DMS79 (cell line): Measurements from ENCODE around the gene MAP2K2.

Source experiments
- DNase-seq: peaks from one replicate; lab custom pipeline; 2025; lab: John Stamatoyannopoulos, UW

Gene MAP2K2

GRCh38 chr19:4077800-4078684 lies 45.9 kb downstream of the MAP2K2 start:
- no peak for DNase-seq

- DNase-seq: no peak
Measured at GRCh38 chr19:4077007-4077374, 46.9 kb downstream of the MAP2K2 start.

GRCh38 chr19:4075373-4075772 lies 48.5 kb downstream of the MAP2K2 start:
- no peak for DNase-seq

GRCh38 chr19:4071610-4072009 lies 52.3 kb downstream of the MAP2K2 start:
- DNase-seq: no peak

- DNase-seq: no peak
Measured at GRCh38 chr19:4069331-4069959, 54.5 kb downstream of the MAP2K2 start.

GRCh38 chr19:4068047-4068966 lies 55.6 kb downstream of the MAP2K2 start:
- no peak for DNase-seq

- no peak for DNase-seq
Measured at GRCh38 chr19:4067396-4068046, 56.4 kb downstream of the MAP2K2 start.

GRCh38 chr19:4066682-4067395 lies 57.1 kb downstream of the MAP2K2 start, which contains the start of gene ZBTB7A:
Gene ZBTB7A, minus strand, starts transcription at chr19:4066899. Its CDS starts 11,667 bp downstream, at chr19:4055232.
- DNase-seq: peak; percentile 35

GRCh38 chr19:4066176-4066606 lies 57.7 kb downstream of the MAP2K2 start:
- no peak for DNase-seq

GRCh38 chr19:4065430-4066175 lies 58.3 kb downstream of the MAP2K2 start:
- peak; percentile 88 for DNase-seq

GRCh38 chr19:4064496-4065260 lies 59.2 kb downstream of the MAP2K2 start:
- DNase-seq: no peak

GRCh38 chr19:4064149-4064495 lies 59.8 kb downstream of the MAP2K2 start:
- DNase-seq: no peak

- no peak for DNase-seq
Measured at GRCh38 chr19:4063369-4064148, 60.4 kb downstream of the MAP2K2 start.

- DNase-seq: no peak
Measured at GRCh38 chr19:4062419-4063368, 61.2 kb downstream of the MAP2K2 start.

- DNase-seq: no peak
Measured at GRCh38 chr19:4061683-4062418, 62.1 kb downstream of the MAP2K2 start.

GRCh38 chr19:4061178-4061682 lies 62.7 kb downstream of the MAP2K2 start:
- DNase-seq: no peak
